ENCODE results near the gene NARS2.
"Not testable (repeated sequence)": the region's sequence is repeated elsewhere in the genome, so short reads cannot be mapped to it uniquely, and the experiment has no call there.

Gene NARS2

DNA sequence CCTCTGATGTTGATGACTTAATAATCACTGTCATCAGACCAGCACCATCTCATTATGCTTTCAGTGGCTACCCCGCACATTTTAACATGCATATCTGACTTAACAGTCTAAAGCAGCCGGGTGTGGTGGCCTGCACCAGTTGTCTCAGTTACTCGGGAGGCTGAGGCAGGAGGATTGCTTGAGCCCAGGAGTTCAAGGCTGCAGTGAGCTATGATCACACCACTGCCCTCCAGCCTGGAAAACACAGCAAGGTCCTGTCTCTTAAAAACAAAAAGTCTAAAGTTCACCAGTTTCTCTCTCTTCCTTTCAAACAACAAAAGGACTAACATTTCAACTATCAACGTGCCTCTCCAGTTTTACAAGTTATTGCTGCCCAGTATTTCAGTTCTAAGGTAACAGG lies 101.8 kb downstream of the NARS2 start:
- DNase-seq, result no peak

DNA sequence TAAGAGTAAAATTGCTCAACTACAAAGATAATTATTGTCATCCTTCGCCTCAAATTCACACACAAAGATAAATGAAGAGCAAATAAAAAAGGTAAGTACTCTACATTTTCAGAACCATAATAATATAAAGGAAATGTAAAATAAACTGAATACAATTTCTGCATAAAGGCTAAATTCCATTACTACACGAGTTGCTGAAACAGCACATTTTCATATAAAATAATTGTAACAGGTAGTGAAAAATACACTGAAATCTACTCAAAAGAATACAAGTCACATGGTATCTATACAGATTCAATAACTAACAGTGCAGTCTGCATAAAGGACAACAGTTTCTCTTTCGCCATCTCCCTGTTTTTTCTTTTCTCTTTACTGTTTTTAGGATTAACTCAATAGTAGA lies 102.3 kb downstream of the NARS2 start:
- DNase-seq, result no peak

DNA sequence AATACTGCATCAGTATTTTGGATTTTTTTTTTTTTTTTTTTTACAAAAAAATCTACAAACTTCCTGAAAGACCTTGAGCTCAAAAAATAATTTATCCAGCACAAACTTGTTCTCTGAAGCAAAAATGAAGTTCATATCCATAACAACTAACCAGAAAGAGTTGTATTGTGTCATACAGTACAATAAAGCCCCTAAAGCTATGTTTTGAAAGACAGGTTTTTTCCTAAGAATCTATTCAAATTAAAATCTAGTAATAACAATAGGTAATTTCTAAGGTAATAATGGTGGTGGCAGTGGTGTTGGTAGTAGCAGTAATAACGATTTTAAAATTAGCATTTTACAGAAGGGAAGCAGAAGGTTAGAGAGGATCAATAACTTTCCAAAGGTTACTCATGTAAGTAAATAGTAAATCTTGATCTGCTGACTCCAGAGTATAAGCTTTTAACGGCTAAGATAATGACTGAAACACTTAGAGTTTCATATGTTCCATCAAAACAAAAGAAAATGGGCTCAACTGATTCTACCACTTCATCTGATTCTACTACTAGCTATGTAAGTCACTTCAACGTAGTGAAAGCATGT lies 103.7 kb downstream of the NARS2 start:
- no peak for DNase-seq

DNA sequence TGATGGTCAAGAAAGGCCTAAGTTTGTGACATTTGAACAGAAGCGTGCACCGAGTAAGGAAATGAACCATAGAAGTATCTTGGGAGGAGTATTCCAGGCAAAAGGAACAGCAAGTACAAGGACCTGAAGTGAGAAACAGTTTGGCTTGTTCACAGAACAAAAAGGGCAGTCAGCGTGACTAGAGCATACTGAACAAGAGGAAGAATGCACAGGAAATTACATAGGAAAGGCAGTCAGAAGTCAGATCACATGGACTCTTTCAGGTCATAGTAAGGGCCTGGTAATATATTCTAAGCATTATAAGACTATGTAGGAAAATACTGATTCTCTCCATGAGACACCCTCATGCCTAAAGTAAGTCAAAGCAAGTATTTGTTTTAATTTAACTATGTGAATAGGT lies 104.8 kb downstream of the NARS2 start:
- DNase-seq, result no peak

- no peak for DNase-seq
These were observed 106.7 kb downstream of the NARS2 start for GRCh38 chr11:78467931-78468330.

DNA sequence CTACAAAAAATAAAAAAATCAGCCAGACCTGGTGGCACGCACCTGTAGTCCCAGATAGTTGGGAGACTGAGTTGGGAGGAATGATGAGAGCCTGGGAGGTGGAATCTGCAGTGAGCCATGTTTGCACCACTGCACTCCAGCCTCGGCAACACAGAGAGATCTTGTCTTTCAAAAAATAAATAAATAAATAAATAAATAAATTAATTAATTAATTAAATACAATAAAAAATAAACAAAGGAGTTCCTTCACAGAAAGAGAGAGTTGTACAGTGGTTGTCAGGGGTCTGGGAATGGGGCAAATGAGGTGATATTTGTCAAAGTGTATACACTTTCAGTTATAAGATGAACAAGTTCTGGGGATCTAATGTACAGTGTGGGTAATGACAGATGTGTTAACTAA lies 107.3 kb downstream of the NARS2 start:
- DNase-seq, result no peak

DNA sequence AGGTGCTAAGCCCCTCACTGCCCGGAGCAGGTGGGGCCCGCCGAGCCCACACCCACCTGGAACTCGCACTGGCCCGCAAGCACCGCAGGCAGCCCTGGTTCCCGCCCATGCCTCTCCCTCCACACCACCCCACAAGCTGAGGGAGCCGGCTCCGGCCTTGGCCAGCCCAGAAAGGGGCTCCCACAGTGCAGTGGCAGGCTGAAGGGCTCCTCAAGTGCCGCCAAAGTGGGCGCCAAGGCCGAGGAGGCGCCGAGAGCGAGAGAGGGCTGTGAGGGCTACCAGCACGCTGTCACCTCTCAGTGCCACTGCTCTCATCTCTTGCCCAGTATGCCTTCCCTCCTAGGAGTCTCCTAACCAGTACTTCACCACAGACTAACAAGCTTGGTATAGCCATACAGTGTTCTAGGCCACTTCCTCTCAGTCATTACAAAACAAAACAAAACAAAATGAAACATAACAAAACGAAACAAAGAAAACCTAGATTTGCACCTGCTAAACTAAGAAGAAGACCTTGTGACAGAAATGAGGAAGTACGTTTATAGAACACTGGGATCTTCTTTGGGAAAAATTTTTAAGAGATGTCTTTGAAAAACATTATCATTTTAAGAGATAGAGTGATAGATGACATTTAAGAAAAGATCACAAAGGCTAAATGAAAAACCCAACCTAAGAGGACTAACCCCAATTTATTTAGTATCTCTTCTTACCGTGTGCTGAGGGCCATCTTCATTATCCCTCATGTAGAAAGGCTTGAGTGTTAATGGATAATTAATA lies 109.3 kb downstream of the NARS2 start:
- no peak for DNase-seq

DNA sequence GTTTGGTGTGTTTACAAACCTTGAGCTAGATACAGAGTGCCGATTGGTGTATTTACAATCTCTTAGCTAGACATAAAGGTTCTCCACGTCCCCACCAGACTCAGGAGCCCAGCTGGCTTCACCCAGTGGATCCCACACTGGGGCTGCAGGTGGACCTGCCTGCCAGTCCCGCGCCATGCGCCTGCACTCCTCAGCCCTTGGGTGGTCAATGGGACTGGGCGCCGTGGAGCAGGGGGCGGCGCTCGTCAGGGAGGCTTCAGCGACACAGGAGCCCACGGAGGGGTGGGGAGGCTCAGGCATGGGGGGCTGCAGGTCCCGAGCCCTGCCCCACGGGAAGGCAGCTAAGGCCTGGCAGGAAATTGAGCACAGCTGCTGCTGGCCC lies 109.9 kb downstream of the NARS2 start:
- not testable (repeated sequence) for DNase-seq

DNA sequence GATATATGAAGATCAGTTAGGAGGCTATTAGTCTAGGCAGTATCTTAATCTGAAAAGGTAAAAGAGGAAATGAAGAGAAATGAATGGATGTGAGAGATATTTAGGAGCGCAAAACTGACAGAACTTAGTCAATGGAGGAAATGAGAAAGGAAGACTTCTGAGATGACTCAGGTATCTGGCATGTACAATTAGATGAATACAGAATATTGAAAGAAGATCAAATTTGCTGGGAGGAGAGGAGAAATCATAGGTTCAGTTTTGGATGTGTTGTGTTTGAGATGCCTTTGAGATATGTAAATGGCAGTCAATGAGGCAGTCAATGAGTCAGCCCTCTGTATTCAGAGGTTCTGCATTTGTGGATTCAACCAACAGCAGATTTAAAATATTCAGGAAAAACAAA lies 114.2 kb downstream of the NARS2 start:
- DNase-seq, result no peak

- DNase-seq, result no peak
These were observed 114.9 kb downstream of the NARS2 start for GRCh38 chr11:78459738-78460137.

DNA sequence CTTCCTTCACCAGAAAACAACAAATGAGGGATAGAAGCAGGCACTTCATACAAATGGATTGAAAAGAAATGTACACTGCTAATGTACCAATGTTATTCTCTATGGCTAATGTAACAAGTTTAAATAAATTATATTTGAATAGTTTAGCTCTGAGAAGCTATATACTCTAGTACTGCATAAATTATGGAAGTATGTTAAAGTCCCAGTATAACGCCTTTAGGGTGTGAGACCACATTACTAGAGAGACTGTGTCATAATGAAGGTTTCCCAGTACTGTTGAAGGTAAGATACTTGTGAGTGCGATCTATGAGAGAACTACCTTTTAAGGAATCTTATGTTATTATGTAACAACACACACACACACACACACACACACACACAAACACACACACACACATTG lies 117.2 kb downstream of the NARS2 start:
- DNase-seq, result no peak

- no peak for DNase-seq
These were observed 121.3 kb downstream of the NARS2 start for GRCh38 chr11:78453140-78453935.

DNA sequence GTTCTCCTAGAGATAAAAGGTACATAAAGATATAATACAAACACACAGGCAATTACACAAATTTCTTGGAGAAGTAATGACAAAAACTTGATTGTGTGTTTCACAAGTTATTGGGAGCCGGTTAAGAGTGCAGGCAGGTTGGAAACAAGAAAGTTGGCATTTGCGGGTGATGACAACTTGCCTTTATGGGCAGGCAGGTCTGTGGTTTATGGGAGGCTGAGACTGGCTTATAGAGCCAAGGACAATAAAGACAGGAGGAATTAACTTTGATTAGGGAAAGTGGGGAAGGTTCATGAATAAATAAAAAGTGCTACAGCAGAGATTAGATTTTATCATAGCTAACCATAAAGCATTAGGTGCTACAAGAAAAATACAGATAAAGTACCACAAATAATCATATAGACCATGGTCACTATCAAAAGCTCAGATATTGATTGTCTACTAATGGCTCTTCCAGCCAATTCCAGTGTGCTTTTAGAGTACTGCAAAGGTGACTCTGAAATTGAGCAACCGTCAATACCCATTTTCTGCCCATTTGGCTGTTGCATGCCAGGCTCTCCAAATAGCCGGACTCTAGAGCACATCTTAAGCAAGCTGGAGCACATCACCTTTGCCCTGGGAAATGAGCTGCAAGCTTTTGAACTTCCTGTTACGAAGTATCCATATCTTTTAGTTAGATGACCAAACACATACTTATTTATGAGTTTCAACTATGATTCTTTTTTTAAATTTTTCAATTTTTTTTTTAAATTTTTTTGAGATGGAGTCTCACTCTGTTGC lies 123.1 kb downstream of the NARS2 start:
- no peak for DNase-seq

GRCh38 chr11:78450866-78451265 lies 123.8 kb downstream of the NARS2 start:
- DNase-seq, result no peak

- DNase-seq, result no peak
These were observed 124.8 kb downstream of the NARS2 start for GRCh38 chr11:78449866-78450265.

- no peak for DNase-seq
These were observed 128.5 kb downstream of the NARS2 start for GRCh38 chr11:78446210-78446609.

DNA sequence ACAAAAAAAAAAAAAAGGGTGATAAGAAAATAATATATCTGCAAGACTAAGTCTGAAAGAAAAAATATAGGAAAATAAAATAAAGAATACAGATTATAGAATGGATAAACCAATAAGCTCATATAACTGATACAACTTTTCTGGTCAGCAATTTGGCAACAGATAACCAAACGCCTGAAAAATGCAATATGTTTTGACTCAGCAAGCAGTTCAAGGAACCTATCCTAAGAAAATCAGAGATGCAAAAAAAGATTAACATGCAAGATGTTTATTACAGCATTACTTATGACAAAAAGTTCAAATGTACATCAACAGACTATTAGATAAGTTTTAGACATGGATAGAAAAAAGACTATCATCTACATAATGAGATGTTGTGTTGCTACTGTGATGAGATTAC lies 129.9 kb downstream of the NARS2 start:
- DNase-seq, result no peak

DNA sequence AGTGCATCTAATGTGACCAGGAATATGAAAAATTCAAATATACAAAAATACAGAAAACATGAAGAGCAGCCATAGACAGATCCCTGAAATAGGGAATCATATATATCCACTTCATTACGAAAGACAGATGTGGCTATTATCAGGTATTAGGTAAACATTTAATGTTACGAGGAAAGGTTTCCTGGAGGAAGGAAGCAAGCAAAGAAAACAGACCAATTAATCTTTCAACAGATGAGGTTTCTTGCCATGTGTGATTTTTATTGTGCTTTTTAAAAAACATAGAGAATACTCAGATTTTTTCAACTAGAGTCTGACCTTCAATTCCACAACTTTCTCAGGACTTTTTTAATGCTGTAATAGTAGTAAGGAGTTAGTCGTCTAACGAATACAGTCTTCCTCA lies 132.7 kb downstream of the NARS2 start:
- DNase-seq, result no peak

DNA sequence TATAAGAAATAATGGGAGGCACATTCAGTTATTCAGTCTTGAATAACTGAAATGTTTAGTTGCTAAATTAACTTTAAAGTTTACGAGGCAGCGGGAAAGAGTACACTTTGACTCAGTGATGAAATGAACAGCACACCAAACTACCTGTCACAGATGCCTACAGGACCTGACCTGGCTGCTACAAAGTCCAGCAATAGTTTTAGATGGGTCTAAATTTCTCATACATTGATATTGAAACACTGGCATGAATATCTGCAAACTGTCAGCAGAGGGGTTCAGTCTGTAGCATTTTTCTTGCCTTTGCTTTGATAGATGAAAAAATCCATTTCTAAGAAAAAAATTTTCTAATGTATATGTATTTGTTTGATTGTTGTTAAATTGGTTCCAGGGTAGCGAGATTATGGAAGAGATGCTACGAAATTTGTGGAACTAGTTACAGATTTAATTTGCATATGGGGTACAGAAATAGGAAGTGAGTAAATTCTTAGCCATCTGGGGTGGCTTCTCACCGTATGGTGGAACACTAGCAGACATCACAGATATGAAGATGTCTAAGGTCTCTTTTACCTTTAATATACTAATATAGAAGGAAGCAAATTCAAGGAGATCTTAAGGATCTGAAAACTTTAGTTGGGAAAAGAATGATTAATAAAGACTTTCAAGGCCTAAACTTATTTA lies 136.2 kb downstream of the NARS2 start:
- no peak for DNase-seq

- DNase-seq, result no peak
These were observed 141.7 kb downstream of the NARS2 start for GRCh38 chr11:78432956-78433355.

- no peak for DNase-seq
These were observed 142.6 kb downstream of the NARS2 start for GRCh38 chr11:78432058-78432515.

DNA sequence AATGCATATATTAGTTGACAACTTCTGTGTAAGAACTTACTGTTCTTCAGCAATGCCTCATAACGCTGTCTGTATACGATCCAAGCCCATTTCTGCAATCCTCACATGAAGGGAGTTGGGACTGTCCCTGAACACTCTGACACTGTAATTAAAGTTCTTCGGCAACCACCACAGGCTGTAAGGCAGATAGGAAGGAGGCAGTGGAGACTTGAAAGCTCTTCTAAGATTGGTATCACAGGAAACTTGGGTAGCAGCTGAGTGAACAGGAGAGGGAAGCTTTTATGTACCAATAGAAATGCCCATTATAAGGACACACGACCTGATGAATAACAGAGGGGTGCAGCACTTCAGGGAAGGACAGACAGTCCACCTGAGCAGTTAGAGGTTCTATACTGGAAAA lies 145.0 kb downstream of the NARS2 start:
- DNase-seq, result no peak

- DNase-seq, result no peak
These were observed 145.5 kb downstream of the NARS2 start for GRCh38 chr11:78429209-78429608.
